ENCODE results near the gene SEC22A.

The SEC22A gene

DNA sequence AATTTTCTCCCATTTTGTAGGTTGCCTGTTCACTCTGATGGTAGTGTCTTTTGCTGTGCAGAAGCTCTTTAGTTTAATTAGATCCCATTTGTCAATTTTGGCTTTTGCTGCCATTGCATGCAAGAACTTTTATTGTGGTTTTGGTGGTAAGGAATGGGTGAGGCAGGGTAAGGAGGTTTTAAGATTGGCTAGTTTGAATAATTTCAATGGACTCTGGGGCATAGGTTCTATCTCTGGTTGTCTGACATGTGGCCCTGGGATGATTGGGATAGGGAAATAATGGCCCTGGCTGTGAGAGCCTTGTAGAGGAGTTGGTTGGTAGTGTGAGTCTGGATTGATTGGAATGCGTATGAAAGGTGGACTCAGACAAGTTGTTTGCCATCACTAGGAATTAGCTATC lies 38.0 kb downstream of the SEC22A start:
- Histone ChIP-seq H3K4me1 (no peaks in the 10 kb centered on the region), H3K36me3 (peaks cover 8 to 67% (median 39%) of the 10 kb centered on the region in 11 experiments; a peak in 19 of 22 replicates), H3K27me3 (no peaks in the 10 kb centered on the region), H3K27ac (no peak overlapping the region), H3K9me3 (replicated peaks in 1 of 11) (peaks cover 0 to 10% (median 0%) of the 10 kb centered on the region in 11 experiments; a peak in 4 of 22 replicates), H3K4me2 (no peak overlapping the region), H3K9ac (no peak overlapping the region), H4K20me1 (no peaks in the 10 kb centered on the region; a peak in 2 of 22 replicates), H3K4me3 (no peak overlapping the region)
- no peak for TF ChIP-seq Cebpa-rat (IDR thresholded peaks at IDR 0.05)

- Histone ChIP-seq H3K4me2 (no peak overlapping the region), H3K9ac (no peak overlapping the region), H3K4me1 (peaks cover 0 to 11% (median 3%) of the 10 kb centered on the region in 10 experiments; a peak in 6 of 20 replicates), H3K9me3 (replicated peaks in 1 of 11) (peaks cover 0 to 10% (median 0%) of the 10 kb centered on the region in 11 experiments; a peak in 4 of 22 replicates), H3K27ac (no peak overlapping the region), H3K36me3 (peaks cover 24 to 84% (median 62%) of the 10 kb centered on the region in 11 experiments), H3K4me3 (no peak overlapping the region), H4K20me1 (peaks cover 0 to 5% (median 0%) of the 10 kb centered on the region in 11 experiments; a peak in 3 of 22 replicates), H3K27me3 (no peaks in the 10 kb centered on the region)
- no peak for TF ChIP-seq Cebpa-rat (IDR thresholded peaks at IDR 0.05)
Observed at GRCh38 chr3:123244128-123244527, 42.4 kb downstream of the SEC22A start.

GRCh38 chr3:123246866-123247265 lies 45.1 kb downstream of the SEC22A start:
- Histone ChIP-seq H3K27me3 (no peaks in the 10 kb centered on the region), H3K36me3 (peaks cover 26 to 82% (median 59%) of the 10 kb centered on the region in 11 experiments; a peak in 21 of 22 replicates), H3K9me3 (replicated peaks in 1 of 11) (no peaks in the 10 kb centered on the region), H3K4me2 (no peak overlapping the region), H3K27ac (no peak overlapping the region), H4K20me1 (peaks cover 0 to 5% (median 0%) of the 10 kb centered on the region in 11 experiments; a peak in 2 of 22 replicates), H3K4me3 (no peak overlapping the region), H3K4me1 (peaks cover 0 to 11% (median 3%) of the 10 kb centered on the region in 10 experiments; a peak in 6 of 20 replicates), H3K9ac (no peak overlapping the region)
- no peak for TF ChIP-seq Cebpa-rat (IDR thresholded peaks at IDR 0.05)

DNA sequence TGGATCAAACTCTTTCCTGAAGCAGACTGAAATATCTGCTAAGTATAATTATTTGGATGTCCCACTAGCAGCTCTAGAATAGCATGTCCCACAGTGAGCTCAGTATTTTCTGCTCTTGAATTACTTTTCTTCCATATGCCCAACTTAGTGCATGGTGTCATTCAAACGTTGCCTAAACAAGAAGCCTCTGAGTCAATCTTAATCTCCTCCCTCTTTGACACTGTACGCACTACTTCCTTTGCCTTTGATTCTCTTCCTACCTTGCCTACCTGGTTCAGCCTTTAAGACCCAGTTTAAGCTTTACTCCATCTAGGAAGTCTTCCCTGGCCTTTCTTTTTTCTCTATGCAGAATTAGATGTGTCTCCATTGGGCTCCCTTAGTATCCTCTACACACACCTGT lies 54.5 kb downstream of the SEC22A start:
- Histone ChIP-seq H3K4me3 (no peak overlapping the region), H3K9ac (no peak overlapping the region), H3K36me3 (peaks cover 0 to 27% (median 5%) of the 10 kb centered on the region in 11 experiments; a peak in 7 of 22 replicates), H3K27me3 (no peaks in the 10 kb centered on the region), H4K20me1 (no peaks in the 10 kb centered on the region), H3K27ac (no peak overlapping the region), H3K4me1 (peaks cover 0 to 5% (median 0%) of the 10 kb centered on the region in 10 experiments; a peak in 3 of 20 replicates), H3K9me3 (replicated peaks in 1 of 11) (no peaks in the 10 kb centered on the region), H3K4me2 (no peak overlapping the region)
- no peak for TF ChIP-seq Cebpa-rat (IDR thresholded peaks at IDR 0.05)

GRCh38 chr3:123258359-123258758 lies 56.6 kb downstream of the SEC22A start:
- Histone ChIP-seq H3K4me3 (no peak overlapping the region), H3K4me1 (peaks cover 0 to 5% (median 0%) of the 10 kb centered on the region in 10 experiments; a peak in 3 of 20 replicates), H3K9ac (no peak overlapping the region), H3K9me3 (replicated peaks in 1 of 11) (no peaks in the 10 kb centered on the region), H3K27me3 (no peaks in the 10 kb centered on the region), H3K27ac (no peak overlapping the region), H4K20me1 (no peaks in the 10 kb centered on the region), H3K36me3 (peaks cover 0 to 30% (median 0%) of the 10 kb centered on the region in 11 experiments; a peak in 3 of 22 replicates), H3K4me2 (no peak overlapping the region)
- TF ChIP-seq Cebpa-rat (IDR thresholded peaks at IDR 0.05) = no peak

DNA sequence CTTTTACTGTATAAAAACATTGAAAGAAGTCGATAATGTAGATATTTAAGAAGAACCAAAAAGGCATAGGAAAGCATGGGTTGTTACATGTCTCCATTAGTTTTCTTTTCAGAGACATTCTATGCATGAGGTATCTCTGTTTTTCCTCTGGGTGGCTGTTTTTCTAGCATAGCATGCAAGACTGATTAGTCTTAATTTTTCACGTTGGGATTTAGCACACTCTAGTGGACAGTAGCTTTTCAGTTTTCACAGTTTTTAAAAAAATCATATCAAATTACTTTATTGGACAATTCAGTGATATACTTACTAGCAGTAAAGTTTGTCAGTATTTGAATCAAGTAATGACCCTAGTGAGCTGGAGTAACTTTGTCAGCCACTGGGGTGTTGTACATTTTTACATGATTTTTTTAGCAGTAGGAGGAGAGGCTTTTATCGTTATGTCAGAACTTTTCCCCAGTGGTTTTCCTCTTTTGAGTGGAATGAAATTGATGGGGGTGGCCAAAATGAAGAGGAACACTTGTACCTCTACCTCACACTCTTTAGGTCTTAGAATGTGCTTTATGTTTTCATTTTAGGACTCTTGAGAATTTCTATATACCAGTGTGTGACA lies 57.2 kb downstream of the SEC22A start:
- H3K4me1 ChIP-seq = peaks cover 0 to 5% (median 0%) of the 10 kb centered on the region in 10 experiments; a peak in 3 of 20 replicates
- H3K9ac ChIP-seq = no peak overlapping the region
- no peak for TF ChIP-seq Cebpa-rat (IDR thresholded peaks at IDR 0.05)
- H4K20me1 ChIP-seq = no peaks in the 10 kb centered on the region
- no peaks in the 10 kb centered on the region for H3K9me3 ChIP-seq (replicated peaks in 1 of 11)
- no peak overlapping the region for H3K4me3 ChIP-seq
- H3K4me2 ChIP-seq = no peak overlapping the region
- H3K36me3 ChIP-seq = peaks cover 0 to 33% (median 0%) of the 10 kb centered on the region in 11 experiments; a peak in 3 of 22 replicates
- H3K27ac ChIP-seq = no peak overlapping the region
- no peaks in the 10 kb centered on the region for H3K27me3 ChIP-seq

GRCh38 chr3:123261666-123262065 lies 59.9 kb downstream of the SEC22A start:
- H3K27me3 ChIP-seq = no peaks in the 10 kb centered on the region
- H3K9ac ChIP-seq = no peak overlapping the region
- no peak overlapping the region for H3K4me3 ChIP-seq
- H4K20me1 ChIP-seq = no peaks in the 10 kb centered on the region
- peaks cover 0 to 5% (median 0%) of the 10 kb centered on the region in 10 experiments; a peak in 3 of 20 replicates for H3K4me1 ChIP-seq
- H3K9me3 ChIP-seq (replicated peaks in 1 of 11) = peaks cover 0 to 7% (median 2%) of the 10 kb centered on the region in 11 experiments; a peak in 5 of 22 replicates
- no peak for TF ChIP-seq Cebpa-rat (IDR thresholded peaks at IDR 0.05)
- no peak overlapping the region for H3K27ac ChIP-seq
- peaks cover 0 to 50% (median 8%) of the 10 kb centered on the region in 11 experiments; a peak in 10 of 22 replicates for H3K36me3 ChIP-seq
- no peak overlapping the region for H3K4me2 ChIP-seq

DNA sequence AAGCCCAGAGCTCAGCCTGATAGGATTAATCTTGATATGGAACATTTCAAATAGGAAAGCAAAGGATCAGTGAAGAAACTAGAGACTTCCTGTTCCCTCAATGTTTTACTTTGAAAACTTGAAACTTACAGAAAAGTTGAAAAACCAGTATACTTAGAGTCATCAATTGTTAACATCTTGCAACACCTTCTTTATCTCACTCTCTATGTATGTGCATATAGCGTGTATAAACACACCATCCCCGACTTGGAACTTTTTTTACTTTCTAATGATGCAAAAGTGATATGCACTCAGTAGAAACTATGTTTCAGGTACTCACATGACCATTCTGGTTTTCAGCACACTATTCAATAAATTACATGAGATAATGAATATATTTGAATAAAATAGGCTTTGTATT lies 60.5 kb downstream of the SEC22A start:
- Histone ChIP-seq H3K4me2 (no peak overlapping the region), H3K27ac (no peak overlapping the region), H3K4me1 (peaks cover 0 to 5% (median 0%) of the 10 kb centered on the region in 10 experiments; a peak in 3 of 20 replicates), H3K4me3 (no peak overlapping the region), H3K9me3 (replicated peaks in 1 of 11) (peaks cover 0 to 10% (median 5%) of the 10 kb centered on the region in 11 experiments; a peak in 5 of 22 replicates), H3K27me3 (no peaks in the 10 kb centered on the region), H3K36me3 (peaks cover 0 to 52% (median 12%) of the 10 kb centered on the region in 11 experiments; a peak in 10 of 22 replicates), H3K9ac (no peak overlapping the region), H4K20me1 (no peaks in the 10 kb centered on the region)
- no peak for TF ChIP-seq Cebpa-rat (IDR thresholded peaks at IDR 0.05)

GRCh38 chr3:123262868-123263267 lies 61.1 kb downstream of the SEC22A start:
- no peaks in the 10 kb centered on the region for H4K20me1 ChIP-seq
- TF ChIP-seq Cebpa-rat (IDR thresholded peaks at IDR 0.05) = no peak
- H3K4me2 ChIP-seq = no peak overlapping the region
- peaks cover 0 to 5% (median 0%) of the 10 kb centered on the region in 10 experiments; a peak in 3 of 20 replicates for H3K4me1 ChIP-seq
- H3K27ac ChIP-seq = no peak overlapping the region
- H3K36me3 ChIP-seq = peaks cover 0 to 54% (median 12%) of the 10 kb centered on the region in 11 experiments; a peak in 11 of 22 replicates
- no peak overlapping the region for H3K9ac ChIP-seq
- peaks cover 0 to 10% (median 5%) of the 10 kb centered on the region in 11 experiments; a peak in 5 of 22 replicates for H3K9me3 ChIP-seq (replicated peaks in 1 of 11)
- H3K4me3 ChIP-seq = no peak overlapping the region
- H3K27me3 ChIP-seq = no peaks in the 10 kb centered on the region

All from BLaER1 treated with 17β-estradiol and CSF1 and Interleukin-3, amounts not matched to agents 10 nM and 100 nM (cell line).